Smooth muscle cell (in vitro differentiated cells): ENCODE results near the gene WNT8B. TPM values are rescaled to one million over a fixed set of nuclear protein-coding genes. Genes with fewer than 3 reads are reported as not detected.

Source experiments
- DNase-seq: peaks from one replicate; lab custom pipeline; 2025; ENCODE audit not compliant: unreplicated experiment; lab: John Stamatoyannopoulos, UW
- H2AFZ ChIP-seq: fragments of 200-600 bp; sonication (generic); 2 replicates; pipeline ENCODE4 v1.6.0; 2016; ENCODE audit warnings: antibody characterized with exemption, low read depth, mild to moderate bottlenecking
- H3F3A ChIP-seq: fragments of 200-600 bp; sonication (generic); 2 replicates; pipeline ENCODE4 v1.6.0; 2017; ENCODE audit warnings: antibody characterized with exemption, low read depth
- H3K27ac ChIP-seq: fragments of 200-600 bp; sonication (generic); 2 replicates; pipeline ENCODE4 v1.5.1; 2016; ENCODE audit warnings: low read depth, mild to moderate bottlenecking
- H3K27me3 ChIP-seq: fragments of 200-600 bp; sonication (generic); 2 replicates; pipeline ENCODE4 v1.6.1; 2016; ENCODE audit warnings: low read depth, mild to moderate bottlenecking
- H3K36me3 ChIP-seq: fragments of 200-600 bp; sonication (generic); 2 replicates; pipeline ENCODE4 v1.5.1; 2016; ENCODE audit warnings: low read depth
- H3K4me1 ChIP-seq: fragments of 200-600 bp; sonication (generic); 2 replicates; pipeline ENCODE4 v1.5.1; 2016; ENCODE audit warnings: low read depth
- H3K4me2 ChIP-seq: fragments of 200-600 bp; sonication (generic); 2 replicates; pipeline ENCODE4 v1.6.0; 2016; ENCODE audit warnings: mild to moderate bottlenecking
- H3K4me3 ChIP-seq: fragments of 200-600 bp; sonication (generic); 2 replicates; pipeline ENCODE4 v1.5.1; 2016; ENCODE audit warnings: mild to moderate bottlenecking
- H3K79me2 ChIP-seq: fragments of 200-600 bp; sonication (generic); 2 replicates; pipeline ENCODE4 v1.6.0; 2016; ENCODE audit warnings: low read depth, mild to moderate bottlenecking
- H3K9ac ChIP-seq: fragments of 200-600 bp; sonication (generic); 2 replicates; pipeline ENCODE4 v1.6.0; 2016; ENCODE audit warnings: low read depth
- H3K9me3 ChIP-seq: fragments of 200-600 bp; sonication (generic); replicated peaks from 2 replicates; pipeline ENCODE4 v1.5.1; 2016; ENCODE audit warnings: low read depth
- H4K20me1 ChIP-seq: fragments of 200-600 bp; sonication (generic); 2 replicates; pipeline ENCODE4 v1.6.0; 2016; ENCODE audit warnings: low read depth
- CTCF ChIP-seq: fragments of 200-600 bp; sonication (generic); IDR thresholded peaks from 2 replicates; pipeline ENCODE4 v1.5.1; 2017; ENCODE audit warnings: borderline replicate concordance, mild to moderate bottlenecking, antibody characterized with exemption; ENCODE audit not compliant: insufficient read depth, poor library complexity, severe bottlenecking
- WGBS: methylation state at CpG from one replicate; pipeline ENCODE4 v1.1.7; 2016; ENCODE audit warnings: low lambda C conversion rate; 5-methylcytosine and 5-hydroxymethylcytosine counted together
- polyA plus RNA-seq: library from polyadenylated mRNA; unstranded; fragments of >200 nt; fragmentation: Nextera tagmentation; extraction: Ambion mirVana; gene quantifications from 2 replicates; pipeline ENCODE4 v1.2.1, GENCODE V29; 2016
- total RNA-seq: library from RNA; depleted of rRNA; stranded (reverse); fragments of >200 nt; gene quantifications from 2 replicates; pipeline ENCODE4 v1.2.3, GENCODE V29; 2014

WNT8B gene
- total and polyA plus RNA-seq, 2 experiments from 2014 or later, result not detected

DNA sequence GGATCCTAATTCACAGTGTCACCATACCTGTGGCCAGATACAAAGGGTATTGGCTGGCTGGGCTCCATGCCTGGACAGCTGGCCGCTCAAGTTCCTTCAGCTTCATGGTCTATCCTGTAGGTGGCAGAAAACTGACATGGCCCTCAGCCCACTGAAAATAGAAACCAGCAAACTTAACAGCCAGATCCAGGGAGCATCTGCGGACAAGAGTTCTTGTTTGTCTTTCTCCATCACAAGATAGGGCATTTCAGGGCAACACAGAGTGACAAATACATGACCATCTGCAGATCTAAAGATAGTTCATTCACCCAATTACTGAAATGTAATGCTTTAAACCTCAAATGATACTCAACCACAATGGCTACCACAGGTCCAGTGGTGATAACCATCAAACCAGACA lies 54.0 kb downstream of the WNT8B start:
- H3K9me3 ChIP-seq, result no peaks in the 10 kb centered on the region
- DNase-seq, result no peak
- H3K79me2 ChIP-seq, result no peaks in the 10 kb centered on the region
- peaks cover 4% of the 10 kb centered on the region for H3K4me1 ChIP-seq
- no peak overlapping the region for H3K4me2 ChIP-seq
- no peak overlapping the region for H3K9ac ChIP-seq
- peaks cover 9% of the 10 kb centered on the region for H4K20me1 ChIP-seq
- H3K4me3 ChIP-seq, result no peak overlapping the region
- TF ChIP-seq CTCF, result peak; percentile 11
- H3K36me3 ChIP-seq, result no peaks in the 10 kb centered on the region
- 75% methylated on average over 2 of the region's 2 CpGs for WGBS
- H2AFZ ChIP-seq, result no peak overlapping the region
- H3F3A ChIP-seq, result no peaks in the 10 kb centered on the region
- peaks cover 20% of the 10 kb centered on the region for H3K27me3 ChIP-seq
- no peak overlapping the region for H3K27ac ChIP-seq

DNA sequence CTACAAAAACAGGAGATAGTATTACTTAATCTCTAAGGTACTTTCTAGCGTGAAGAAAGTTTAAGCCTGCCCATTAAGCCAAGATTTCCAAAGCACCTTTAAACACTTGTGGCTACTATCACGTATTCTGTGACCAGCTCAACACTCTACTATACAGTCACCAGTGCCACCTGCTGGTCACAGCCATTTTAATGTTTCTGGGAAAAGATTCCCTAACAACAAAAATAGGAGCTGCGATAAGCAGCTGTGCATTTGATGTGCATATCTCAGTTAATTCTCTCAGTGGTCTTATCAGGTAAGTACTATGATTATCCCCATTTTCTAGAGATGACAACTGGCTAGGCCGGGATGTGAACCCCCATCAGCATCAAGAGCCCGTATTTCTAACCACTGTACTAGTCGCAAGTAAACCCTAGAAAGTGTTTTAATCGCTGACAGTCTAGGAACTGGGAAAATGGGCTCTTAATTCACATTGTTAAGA lies 56.0 kb downstream of the WNT8B start:
- Histone ChIP-seq H3K4me2 (peak overlapping the region; percentile 93), H3K4me1 (peaks cover 4% of the 10 kb centered on the region), H3K27ac (no peak overlapping the region), H3K4me3 (peak overlapping the region; percentile 51), H3K27me3 (peaks cover 20% of the 10 kb centered on the region), H3K9ac (no peak overlapping the region), H4K20me1 (peaks cover 9% of the 10 kb centered on the region), H3K9me3 (no peaks in the 10 kb centered on the region), H3K36me3 (peaks cover 6% of the 10 kb centered on the region), H3F3A (no peaks in the 10 kb centered on the region), H2AFZ (no peak overlapping the region), H3K79me2 (no peaks in the 10 kb centered on the region)
- DNase-seq, result no peak
- 16% methylated on average over 7 of the region's 7 CpGs for WGBS
- peak; percentile 73 for TF ChIP-seq CTCF

DNA sequence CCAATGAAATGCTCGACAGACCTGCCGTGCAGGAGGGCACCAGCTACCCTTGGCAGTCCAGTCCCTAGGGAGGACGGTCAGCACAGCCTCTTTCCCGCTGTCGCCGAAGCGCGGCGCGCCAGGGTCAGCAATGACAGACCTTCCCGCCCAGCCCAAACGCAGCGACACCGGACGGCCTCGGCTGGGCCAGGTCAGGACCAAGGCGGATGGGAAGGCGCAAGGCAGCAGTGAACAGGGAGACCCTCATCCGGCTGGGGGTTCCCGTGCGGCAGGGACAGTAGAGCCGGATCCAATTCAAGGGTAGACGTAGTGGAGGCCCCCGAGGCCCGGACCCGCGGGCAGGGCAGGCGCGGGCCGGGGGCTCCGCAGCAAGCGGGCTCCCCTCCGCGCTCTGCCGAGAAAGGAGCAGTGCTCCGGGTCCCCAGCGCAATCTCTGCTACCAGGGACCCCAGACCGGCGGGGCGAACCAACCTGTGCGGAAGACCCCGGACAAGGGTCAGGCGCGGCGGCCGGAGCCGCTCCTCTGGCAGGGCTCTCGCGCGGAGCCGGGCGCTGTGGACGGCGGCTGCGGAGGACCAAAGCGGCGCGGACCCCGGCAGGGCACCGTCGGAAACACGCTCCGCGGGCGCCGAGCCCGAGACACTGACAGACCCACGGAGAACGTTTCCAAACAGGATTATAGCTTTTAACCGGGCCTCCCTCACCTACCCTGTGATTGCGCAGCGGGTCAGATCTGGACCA lies 56.7 kb downstream of the WNT8B start, which contains the start of gene SEC31B:
TSS of gene SEC31B (minus strand) at position 551 of the 741 bp plus-strand sequence. CDS start 2,909 bp downstream, outside the sequence.
- DNase-seq, result peak; percentile 15
- no peak within 1 kb of the TSS for H3K27ac ChIP-seq
- no peaks in the 10 kb centered on the region for H3K79me2 ChIP-seq
- 3% methylated on average over 69 of the region's 72 CpGs for WGBS
- peak within 1 kb of the TSS; percentile 51 for H3K4me3 ChIP-seq
- H3K36me3 ChIP-seq, result peaks cover 6% of the 10 kb centered on the region
- H3K27me3 ChIP-seq, result peaks cover 20% of the 10 kb centered on the region
- peak within 1 kb of the TSS; percentile 16 for H2AFZ ChIP-seq
- peaks cover 9% of the 10 kb centered on the region for H4K20me1 ChIP-seq
- no peak within 1 kb of the TSS for H3K9ac ChIP-seq
- H3K9me3 ChIP-seq, result no peaks in the 10 kb centered on the region
- TF ChIP-seq CTCF, result no peak
- no peaks in the 10 kb centered on the region for H3F3A ChIP-seq
- peak within 1 kb of the TSS; percentile 93 for H3K4me2 ChIP-seq
- peaks cover 4% of the 10 kb centered on the region for H3K4me1 ChIP-seq
